ENCODE data around the gene TXN.

TXN gene

GRCh38 chr9:110278080-110278707, 21.9 kb upstream of the TXN start:
- no peak overlapping the region for H3K4me3 ChIP-seq (ENCODE audit: low read depth, low read length)
- DNase-seq (ENCODE audit: low read depth): no peak
- no peak for TF ChIP-seq CTCF (IDR thresholded peaks at IDR 0.05; ENCODE audit: low read depth, low read length, missing control alignments)

DNA sequence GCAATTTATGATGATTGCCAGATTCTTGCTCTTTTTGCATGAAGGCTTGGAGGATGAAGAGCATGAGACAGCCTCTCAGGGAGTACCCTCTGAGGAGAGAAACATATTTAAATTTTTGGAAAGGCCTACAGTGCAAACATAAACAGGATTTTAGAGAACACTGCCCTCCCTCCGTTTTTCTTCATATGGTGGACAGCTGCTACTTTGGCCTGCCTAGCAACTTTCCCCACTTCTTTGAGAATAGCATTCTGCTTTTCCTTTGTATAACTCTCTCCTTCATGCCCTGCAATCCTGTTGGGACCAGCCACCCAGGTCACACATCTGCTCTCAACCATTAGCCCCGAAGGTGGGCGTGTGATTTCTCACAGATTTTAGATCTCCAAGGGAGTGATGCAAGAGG, 20.5 kb upstream of the TXN start:
- no peak for TF ChIP-seq CTCF (IDR thresholded peaks at IDR 0.05; ENCODE audit: low read depth, low read length, missing control alignments)
- DNase-seq (ENCODE audit: low read depth): no peak

GRCh38 chr9:110270211-110270995, 14.1 kb upstream of the TXN start:
- H3K4me3 ChIP-seq (ENCODE audit: low read depth, low read length): no peak overlapping the region
- no peak for TF ChIP-seq CTCF (IDR thresholded peaks at IDR 0.05; ENCODE audit: low read depth, low read length, missing control alignments)
- DNase-seq (ENCODE audit: low read depth): no peak

More for the DNA sequence above, 20.5 kb upstream of the TXN start:
- no peak overlapping the region for H3K4me3 ChIP-seq (ENCODE audit: low read depth, low read length)

DNA sequence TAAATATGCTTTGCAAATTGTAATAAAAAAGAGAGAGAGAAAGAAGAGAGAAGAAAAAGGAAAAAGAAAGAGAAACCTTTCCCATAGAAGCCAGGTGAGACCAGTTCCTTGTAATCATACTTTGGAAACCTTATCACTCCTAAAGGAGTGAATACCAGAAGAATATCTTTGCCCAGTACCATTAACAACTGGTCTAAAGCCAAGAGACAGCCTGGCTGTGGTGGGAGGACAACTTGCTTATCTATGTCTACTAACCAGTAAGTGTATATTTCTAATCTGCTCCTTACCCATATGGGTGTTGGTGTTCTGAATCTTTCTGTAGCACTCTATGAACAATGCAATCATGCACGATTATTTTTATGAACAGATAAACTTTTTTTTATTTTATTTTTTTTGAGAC, 10.5 kb upstream of the TXN start:
- no peak for DNase-seq (ENCODE audit: low read depth)
- no peak overlapping the region for H3K4me3 ChIP-seq (ENCODE audit: low read depth, low read length)
- TF ChIP-seq CTCF (IDR thresholded peaks at IDR 0.05; ENCODE audit: low read depth, low read length, missing control alignments): no peak

DNA sequence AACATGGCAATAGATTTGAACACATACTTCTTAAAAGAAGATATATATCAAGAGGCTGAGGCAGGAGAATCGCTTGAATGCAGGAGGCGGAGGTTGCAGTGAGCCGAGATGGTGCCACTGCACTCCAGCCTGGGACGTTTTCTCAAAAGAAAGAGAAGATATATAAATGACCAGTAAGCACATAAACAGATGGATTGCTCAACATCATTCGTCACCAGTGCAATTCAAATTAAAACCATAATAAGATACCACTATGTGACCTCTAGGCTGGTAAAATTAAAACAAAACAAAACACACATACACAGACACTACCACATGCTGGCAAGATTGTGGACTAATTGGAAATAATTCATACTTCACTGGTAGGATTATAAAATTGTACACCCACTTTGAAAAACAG, 5.3 kb upstream of the TXN start:
- no peak for TF ChIP-seq CTCF (IDR thresholded peaks at IDR 0.05; ENCODE audit: low read depth, low read length, missing control alignments)
- no peak overlapping the region for H3K4me3 ChIP-seq (ENCODE audit: low read depth, low read length)
- no peak for DNase-seq (ENCODE audit: low read depth)

DNA sequence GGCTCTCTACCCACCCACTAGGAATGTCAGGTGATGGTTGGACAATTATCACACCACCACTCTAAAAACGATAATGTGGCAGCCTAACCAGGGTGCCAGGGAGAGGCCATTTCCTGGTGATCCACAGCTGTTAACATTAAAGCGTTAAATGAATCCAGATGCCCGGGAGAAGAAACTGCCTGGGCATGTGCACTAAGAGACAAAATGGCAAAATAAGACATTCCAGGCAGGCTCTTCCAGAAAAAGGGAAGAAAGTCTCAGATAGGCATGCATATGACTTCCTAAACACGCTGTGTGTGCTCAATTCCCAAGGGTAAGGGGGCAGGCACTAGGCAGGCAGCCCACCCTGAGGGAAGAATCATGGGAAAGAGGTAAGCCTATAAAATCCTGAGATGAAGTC, 4.6 kb upstream of the TXN start:
- TF ChIP-seq CTCF (IDR thresholded peaks at IDR 0.05; ENCODE audit: low read depth, low read length, missing control alignments): no peak
- no peak overlapping the region for H3K4me3 ChIP-seq (ENCODE audit: low read depth, low read length)
- no peak for DNase-seq (ENCODE audit: low read depth)

GRCh38 chr9:110259566-110259965, 3.3 kb upstream of the TXN start:
- H3K4me3 ChIP-seq (ENCODE audit: low read depth, low read length): no peak overlapping the region
- TF ChIP-seq CTCF (IDR thresholded peaks at IDR 0.05; ENCODE audit: low read depth, low read length, missing control alignments): no peak
- DNase-seq (ENCODE audit: low read depth): no peak

Measured in GM12864 (cell line).